Measurements from ENCODE around the gene PUM1.

Gene PUM1

GRCh38 chr1:30893776-30894507 lies 171.6 kb downstream of the PUM1 start:
- Histone ChIP-seq H3K9me3 (ENCODE audit: insufficient read depth, low read depth, low read length) (peaks cover 8% of the 10 kb centered on the region), H3K36me3 (ENCODE audit: control insufficient read depth in 1 of 2, insufficient read depth in 2 of 2, low read length in 2 of 2) (peaks cover 4% of the 10 kb centered on the region in 2 experiments), H3K79me2 (ENCODE audit: control insufficient read depth, insufficient read depth, low read length, poor library complexity) (peaks cover 2% of the 10 kb centered on the region), H3K14ac (ENCODE audit: low read length) (no peak overlapping the region), H4K8ac (ENCODE audit: low read depth, low read length) (no peak overlapping the region), H4K12ac (ENCODE audit: low read depth, low read length) (no peak overlapping the region), H3K4me3 (ENCODE audit: low read depth, low read length) (no peak overlapping the region), H2BK120ac (ENCODE audit: insufficient read depth, low read length, poor library complexity) (no peak overlapping the region), H3K27ac (ENCODE audit: low read depth, low read length) (no peak overlapping the region), H2BK12ac (ENCODE audit: low read length) (no peak overlapping the region), H2AFZ (ENCODE audit: insufficient read depth, low read length, poor library complexity) (no peak overlapping the region), H3K4me1 (ENCODE audit: control insufficient read depth in 1 of 2, insufficient read depth in 2 of 2, low read length in 2 of 2) (peaks cover 1 to 8% of the 10 kb centered on the region in 2 experiments), H2AK5ac (ENCODE audit: low read length) (no peak overlapping the region), H3K9ac (ENCODE audit: low read length) (no peak overlapping the region), H3K18ac (ENCODE audit: low read length) (peak overlapping the region; percentile 10), H3K4ac (ENCODE audit: low read depth, low read length) (no peak overlapping the region), H3K4me2 (ENCODE audit: low read length) (no peak overlapping the region), H3K23ac (ENCODE audit: low read length) (no peak overlapping the region), H4K91ac (ENCODE audit: low read depth, low read length) (no peak overlapping the region), H2BK5ac (ENCODE audit: low read depth, low read length, poor library complexity) (no peak overlapping the region), H3K27me3 (ENCODE audit: insufficient read depth, low read length) (no peaks in the 10 kb centered on the region), H3K79me1 (ENCODE audit: low read length) (peaks cover 3% of the 10 kb centered on the region)
- no peak for DNase-seq
- 100% methylated on average over 2 of the region's 9 CpGs for WGBS (ENCODE audit: extremely low coverage, insufficient coverage, insufficient read length)

GRCh38 chr1:30892671-30893073 lies 172.8 kb downstream of the PUM1 start:
- Histone ChIP-seq H4K91ac (ENCODE audit: low read depth, low read length) (no peak overlapping the region), H2BK5ac (ENCODE audit: low read depth, low read length, poor library complexity) (no peak overlapping the region), H4K8ac (ENCODE audit: low read depth, low read length) (no peak overlapping the region), H3K4ac (ENCODE audit: low read depth, low read length) (no peak overlapping the region), H3K4me1 (ENCODE audit: control insufficient read depth in 1 of 2, insufficient read depth in 2 of 2, low read length in 2 of 2) (peaks cover 14 to 18% of the 10 kb centered on the region in 2 experiments), H3K79me1 (ENCODE audit: low read length) (peaks cover 16% of the 10 kb centered on the region), H2AFZ (ENCODE audit: insufficient read depth, low read length, poor library complexity) (no peak overlapping the region), H3K4me2 (ENCODE audit: low read length) (no peak overlapping the region), H3K14ac (ENCODE audit: low read length) (no peak overlapping the region), H3K4me3 (ENCODE audit: low read depth, low read length) (no peak overlapping the region), H3K9me3 (ENCODE audit: insufficient read depth, low read depth, low read length) (peaks cover 8% of the 10 kb centered on the region), H3K18ac (ENCODE audit: low read length) (no peak overlapping the region), H3K9ac (ENCODE audit: low read length) (no peak overlapping the region), H3K79me2 (ENCODE audit: control insufficient read depth, insufficient read depth, low read length, poor library complexity) (peaks cover 4% of the 10 kb centered on the region), H2BK120ac (ENCODE audit: insufficient read depth, low read length, poor library complexity) (no peak overlapping the region), H2BK12ac (ENCODE audit: low read length) (no peak overlapping the region), H3K36me3 (ENCODE audit: control insufficient read depth in 1 of 2, insufficient read depth in 2 of 2, low read length in 2 of 2) (peaks cover 4% of the 10 kb centered on the region in 2 experiments), H3K23ac (ENCODE audit: low read length) (no peak overlapping the region), H3K27ac (ENCODE audit: low read depth, low read length) (no peak overlapping the region), H2AK5ac (ENCODE audit: low read length) (no peak overlapping the region), H4K12ac (ENCODE audit: low read depth, low read length) (no peak overlapping the region), H3K27me3 (ENCODE audit: insufficient read depth, low read length) (no peaks in the 10 kb centered on the region)
- WGBS (ENCODE audit: extremely low coverage, insufficient coverage, insufficient read length) = no CpG with 5 or more reads among the region's 6 CpGs
- DNase-seq = no peak

GRCh38 chr1:30891227-30891552 lies 174.3 kb downstream of the PUM1 start:
- WGBS (ENCODE audit: extremely low coverage, insufficient coverage, insufficient read length) = no CpG with 5 or more reads among the region's 5 CpGs
- Histone ChIP-seq H3K27ac (ENCODE audit: low read depth, low read length) (no peak overlapping the region), H4K8ac (ENCODE audit: low read depth, low read length) (no peak overlapping the region), H3K23ac (ENCODE audit: low read length) (no peak overlapping the region), H2BK12ac (ENCODE audit: low read length) (no peak overlapping the region), H2BK120ac (ENCODE audit: insufficient read depth, low read length, poor library complexity) (no peak overlapping the region), H2AK5ac (ENCODE audit: low read length) (no peak overlapping the region), H3K18ac (ENCODE audit: low read length) (no peak overlapping the region), H3K27me3 (ENCODE audit: insufficient read depth, low read length) (no peaks in the 10 kb centered on the region), H2AFZ (ENCODE audit: insufficient read depth, low read length, poor library complexity) (no peak overlapping the region), H4K91ac (ENCODE audit: low read depth, low read length) (no peak overlapping the region), H3K79me2 (ENCODE audit: control insufficient read depth, insufficient read depth, low read length, poor library complexity) (peaks cover 6% of the 10 kb centered on the region), H3K9me3 (ENCODE audit: insufficient read depth, low read depth, low read length) (peaks cover 8% of the 10 kb centered on the region), H3K4ac (ENCODE audit: low read depth, low read length) (no peak overlapping the region), H3K36me3 (ENCODE audit: control insufficient read depth in 1 of 2, insufficient read depth in 2 of 2, low read length in 2 of 2) (peaks cover 4% of the 10 kb centered on the region in 2 experiments), H3K4me3 (ENCODE audit: low read depth, low read length) (no peak overlapping the region), H3K9ac (ENCODE audit: low read length) (no peak overlapping the region), H4K12ac (ENCODE audit: low read depth, low read length) (no peak overlapping the region), H3K4me1 (ENCODE audit: control insufficient read depth in 1 of 2, insufficient read depth in 2 of 2, low read length in 2 of 2) (peaks cover 23 to 28% of the 10 kb centered on the region in 2 experiments), H3K4me2 (ENCODE audit: low read length) (no peak overlapping the region), H3K79me1 (ENCODE audit: low read length) (peaks cover 24% of the 10 kb centered on the region), H3K14ac (ENCODE audit: low read length) (no peak overlapping the region), H2BK5ac (ENCODE audit: low read depth, low read length, poor library complexity) (no peak overlapping the region)
- no peak for DNase-seq

GRCh38 chr1:30890502-30891226 lies 174.9 kb downstream of the PUM1 start:
- Histone ChIP-seq H3K18ac (ENCODE audit: low read length) (no peak overlapping the region), H3K79me1 (ENCODE audit: low read length) (peaks cover 24% of the 10 kb centered on the region), H3K23ac (ENCODE audit: low read length) (no peak overlapping the region), H4K12ac (ENCODE audit: low read depth, low read length) (no peak overlapping the region), H3K4me3 (ENCODE audit: low read depth, low read length) (no peak overlapping the region), H2BK5ac (ENCODE audit: low read depth, low read length, poor library complexity) (no peak overlapping the region), H3K14ac (ENCODE audit: low read length) (no peak overlapping the region), H2AFZ (ENCODE audit: insufficient read depth, low read length, poor library complexity) (no peak overlapping the region), H3K4me2 (ENCODE audit: low read length) (no peak overlapping the region), H3K79me2 (ENCODE audit: control insufficient read depth, insufficient read depth, low read length, poor library complexity) (peaks cover 6% of the 10 kb centered on the region), H2BK12ac (ENCODE audit: low read length) (no peak overlapping the region), H3K9me3 (ENCODE audit: insufficient read depth, low read depth, low read length) (peaks cover 8% of the 10 kb centered on the region), H3K4ac (ENCODE audit: low read depth, low read length) (no peak overlapping the region), H3K27me3 (ENCODE audit: insufficient read depth, low read length) (no peaks in the 10 kb centered on the region), H4K91ac (ENCODE audit: low read depth, low read length) (no peak overlapping the region), H2BK120ac (ENCODE audit: insufficient read depth, low read length, poor library complexity) (no peak overlapping the region), H2AK5ac (ENCODE audit: low read length) (no peak overlapping the region), H3K27ac (ENCODE audit: low read depth, low read length) (no peak overlapping the region), H4K8ac (ENCODE audit: low read depth, low read length) (no peak overlapping the region), H3K4me1 (ENCODE audit: control insufficient read depth in 1 of 2, insufficient read depth in 2 of 2, low read length in 2 of 2) (peaks cover 25 to 30% of the 10 kb centered on the region in 2 experiments), H3K36me3 (ENCODE audit: control insufficient read depth in 1 of 2, insufficient read depth in 2 of 2, low read length in 2 of 2) (peaks cover 4% of the 10 kb centered on the region in 2 experiments), H3K9ac (ENCODE audit: low read length) (no peak overlapping the region)
- no peak for DNase-seq
- WGBS (ENCODE audit: extremely low coverage, insufficient coverage, insufficient read length) = no CpG with 5 or more reads among the region's 10 CpGs

Measured in trophoblast cell (in vitro differentiated cells and primary cell).